ENCODE results near the gene TNFRSF8. TPM values are rescaled to one million over a fixed set of nuclear protein-coding genes. Genes with fewer than 3 reads are reported as not detected.
A peak's percentile ranks its signal among the peaks of the same experiment; 100 is the strongest.

The TNFRSF8 gene
- polyA plus RNA-seq, 2 of the 4 experiments (the other 2 are of a cell fraction) = 0.05 TPM; not detected in 1

- 77% methylated on average over 2 of the region's 2 CpGs for WGBS (ENCODE audit: missing lambda C conversion rate)
- no peak for FAIRE-seq
- CTCF ChIA-PET = interaction anchor here (0.6 to 7.9 kb wide), 2 partner anchors 21 to 27 kb away, joined by 3 to 48 read pairs; no protein-coding TSS in a partner anchor
Measured at GRCh38 chr1:12151465-12151864, 88.4 kb downstream of the TNFRSF8 start.

GRCh38 chr1:12152113-12152891 lies 89.2 kb downstream of the TNFRSF8 start:
- Histone ChIP-seq H3K9me3 (no peaks in the 10 kb centered on the region), H3K4me3 (no peak overlapping the region), H3K4me1 (peaks cover 4% of the 10 kb centered on the region; the same call in 2 of the 3 replicates), H3K4me2 (no peak overlapping the region), H3K27ac (no peak overlapping the region)
- POLR2A ChIA-PET = no interaction called here
- TF ChIP-seq NPAS2 (CRISPR knock-in tag; IDR thresholded peaks at IDR 0.05; ENCODE audit: borderline replicate concordance) (no peak), FOSB (CRISPR knock-in tag; IDR thresholded peaks at IDR 0.05) (no peak), SMC3 (IDR thresholded peaks at IDR 0.05) (no peak), CEBPB (IDR thresholded peaks at IDR 0.05) (no peak), EHMT2 (IDR thresholded peaks at IDR 0.05; ENCODE audit: low read depth) (no peak), MYC (IDR thresholded peaks at IDR 0.05; ENCODE audit: borderline replicate concordance, low read length) (no peak), ATOH8 (CRISPR knock-in tag; IDR thresholded peaks at IDR 0.05; ENCODE audit: low read depth) (no peak), GATA3 (IDR thresholded peaks at IDR 0.05; ENCODE audit: borderline replicate concordance) (no peak), USF2 (IDR thresholded peaks at IDR 0.05) (no peak), JUN (IDR thresholded peaks at IDR 0.05) (no peak), HMGXB4 (CRISPR knock-in tag; IDR thresholded peaks at IDR 0.05; ENCODE audit: borderline replicate concordance) (no peak), EP300 (IDR thresholded peaks at IDR 0.05) (no peak)
- CTCF ChIA-PET = interaction anchor here (1.4 kb wide), 1 partner anchor 28 kb away, joined by 5 read pairs; no protein-coding TSS in a partner anchor
- FAIRE-seq = no peak
- ATAC-seq = 0 out of 6 replicates have a peak, but pooled peaks of 1 of the 2 experiments have one; percentile 43
- WGBS (ENCODE audit: missing lambda C conversion rate) = 68% methylated on average over 7 of the region's 7 CpGs
- no peak for DNase-seq (ENCODE audit: low read depth in 1 of 2, low spot score in 1 of 2)

More at GRCh38 chr1:12151465-12151864, 88.4 kb downstream of the TNFRSF8 start:
- Histone ChIP-seq H3K4me3 (no peak overlapping the region), H3K4me1 (peaks cover 4% of the 10 kb centered on the region; the same call in 2 of the 3 replicates), H3K9me3 (no peaks in the 10 kb centered on the region), H3K4me2 (no peak overlapping the region), H3K27ac (no peak overlapping the region)
- POLR2A ChIA-PET = no interaction called here
- ATAC-seq = no peak
- TF ChIP-seq HOXA7 (CRISPR knock-in tag; IDR thresholded peaks at IDR 0.05) (no peak), BHLHE40 (IDR thresholded peaks at IDR 0.05; ENCODE audit: low read depth, low read length) (no peak), ESRRA (IDR thresholded peaks at IDR 0.05; ENCODE audit: borderline replicate concordance, low read length) (no peak), JUNB (IDR thresholded peaks at IDR 0.05) (no peak), ZFP36 (IDR thresholded peaks at IDR 0.05; ENCODE audit: borderline replicate concordance, partially characterized antibody) (no peak), PBX3 (IDR thresholded peaks at IDR 0.05) (no peak), ELK1 (IDR thresholded peaks at IDR 0.05; ENCODE audit: low read depth, low read length) (no peak), CHD4 (IDR thresholded peaks at IDR 0.05; ENCODE audit: borderline replicate concordance) (no peak), EHF (CRISPR knock-in tag; IDR thresholded peaks at IDR 0.05) (no peak), CEBPB (IDR thresholded peaks at IDR 0.05) (no peak), MAX (IDR thresholded peaks at IDR 0.05) (no peak), TP53 (CRISPR knock-in tag; IDR thresholded peaks at IDR 0.05) (no peak), HEYL (CRISPR knock-in tag; IDR thresholded peaks at IDR 0.05) (no peak), CTCF (IDR thresholded peaks at IDR 0.05) (no peak), KDM1A (IDR thresholded peaks at IDR 0.05; ENCODE audit: low read depth) (no peak)
- no peak for DNase-seq (ENCODE audit: low read depth in 1 of 2, low spot score in 1 of 2)

Data from A549 (cell line).